ENCODE results near the gene SOX9. TPM values are rescaled to one million over a fixed set of nuclear protein-coding genes. Genes with fewer than 3 reads are reported as not detected.

The SOX9 gene
- total and polyA plus RNA-seq, 2 of the 8 experiments (the other 6 are each of a cell fraction or from before 2014, with no cell fraction given) = 1.9 to 4.9 TPM

GRCh38 chr17:72120642-72121163 lies at the start of gene SOX9 (continued):
- TF ChIP-seq E2F6 (IDR thresholded peaks at IDR 0.05) (no peak), JUN (IDR thresholded peaks at IDR 0.05; ENCODE audit: low read depth, low read length) (no peak), NANOG (IDR thresholded peaks at IDR 0.05; ENCODE audit: insufficient read depth, low read depth, low read length, poor library complexity, severe bottlenecking) (no peak)
